Neural progenitor cell (in vitro differentiated cells): ENCODE results near the gene GALNTL6. TPM values are rescaled to one million over a fixed set of nuclear protein-coding genes. Genes with fewer than 3 reads are reported as not detected.
A peak's percentile ranks its signal among the peaks of the same experiment; 100 is the strongest.

Experiments used
- DNase-seq: peaks from one replicate; pipeline ENCODE4 v3.0.0-alpha.2; 2016; ENCODE audit warnings: low spot score
- H2AFZ ChIP-seq: fragments of 200-600 bp; sonication (generic); replicated peaks from 2 replicates; pipeline ENCODE4 v1.6.1; 2016; ENCODE audit warnings: antibody characterized with exemption
- H3F3A ChIP-seq: fragments of 200-600 bp; sonication (generic); 2 replicates; pipeline ENCODE4 v1.6.1; 2016; ENCODE audit warnings: antibody characterized with exemption, low read depth
- H3K27ac ChIP-seq: fragments of 200-600 bp; sonication (generic); 2 replicates; pipeline ENCODE4 v1.5.1; 2016; ENCODE audit warnings: mild to moderate bottlenecking
- H3K27me3 ChIP-seq: fragments of 200-600 bp; sonication (generic); 2 replicates; pipeline ENCODE4 v1.6.1; 2016; ENCODE audit warnings: mild to moderate bottlenecking, moderate library complexity
- H3K36me3 ChIP-seq: fragments of 200-600 bp; sonication (generic); 2 replicates; pipeline ENCODE4 v1.5.1; 2016
- H3K4me1 ChIP-seq: fragments of 200-600 bp; sonication (generic); 2 replicates; pipeline ENCODE4 v1.6.1; 2016; ENCODE audit warnings: mixed run types
- H3K4me2 ChIP-seq: fragments of 200-600 bp; sonication (generic); 2 replicates; pipeline ENCODE4 v1.6.1; 2016
- H3K4me3 ChIP-seq: fragments of 200-600 bp; sonication (generic); 2 replicates; pipeline ENCODE4 v1.5.1; 2016
- H3K79me2 ChIP-seq: fragments of 200-600 bp; sonication (generic); 2 replicates; pipeline ENCODE4 v1.6.1; 2016; ENCODE audit warnings: low read depth
- H3K9ac ChIP-seq: fragments of 200-600 bp; sonication (generic); 2 replicates; pipeline ENCODE4 v1.6.1; 2016
- H3K9me3 ChIP-seq: fragments of 200-600 bp; sonication (generic); 2 replicates; pipeline ENCODE4 v1.5.1; 2016; ENCODE audit warnings: low read depth
- H4K20me1 ChIP-seq: fragments of 200-600 bp; sonication (generic); 2 replicates; pipeline ENCODE4 v1.6.1; 2016; ENCODE audit warnings: low read depth
- H3K27ac Mint-ChIP-seq: 3 replicates; pipeline ENCODE4 v1.8.0; 2021; ENCODE audit warnings: mixed read lengths
- H3K27me3 Mint-ChIP-seq: 2 replicates; pipeline ENCODE4 v1.8.0; 2022; ENCODE audit warnings: low read depth, mild to moderate bottlenecking, inconsistent platforms, moderate library complexity, mixed read lengths; ENCODE audit not compliant: insufficient read depth
- H3K36me3 Mint-ChIP-seq: 3 replicates; pipeline ENCODE4 v1.8.0; 2021; ENCODE audit warnings: mixed read lengths
- H3K4me1 Mint-ChIP-seq: 3 replicates; pipeline ENCODE4 v1.8.0; 2021; ENCODE audit warnings: mixed read lengths
- H3K4me3 Mint-ChIP-seq: 3 replicates; pipeline ENCODE4 v1.8.0; 2021; ENCODE audit warnings: mild to moderate bottlenecking, moderate library complexity, mixed read lengths
- H3K9me3 Mint-ChIP-seq: 3 replicates; pipeline ENCODE4 v1.8.0; 2020; ENCODE audit warnings: mixed read lengths
- EZH2 ChIP-seq: fragments of 200-600 bp; sonication (generic); IDR thresholded peaks from 2 replicates; pipeline ENCODE4 v1.6.1; 2017; ENCODE audit warnings: antibody characterized with exemption, mild to moderate bottlenecking, moderate library complexity
- EZH2phosphoT487 ChIP-seq: fragments of 200-600 bp; sonication (generic); IDR thresholded peaks from 2 replicates; pipeline ENCODE4 v1.6.1; 2017; ENCODE audit warnings: antibody characterized with exemption
- total RNA-seq: library from RNA; depleted of rRNA; stranded (reverse); fragments of >200 nt; gene quantifications from 2 replicates; pipeline ENCODE4 v1.2.3, GENCODE V29; 2015; ENCODE audit warnings: low replicate concordance
- TF ChIP-seq, protein P1 (sequence below): fragments of 200-600 bp; sonication (generic); IDR thresholded peaks from 2 replicates; pipeline ENCODE4 v1.5.1; 2017; ENCODE audit warnings: antibody characterized with exemption, mild to moderate bottlenecking

The GALNTL6 gene
- total RNA-seq, 1 donor from 2014 or later = 0.15 TPM

DNA sequence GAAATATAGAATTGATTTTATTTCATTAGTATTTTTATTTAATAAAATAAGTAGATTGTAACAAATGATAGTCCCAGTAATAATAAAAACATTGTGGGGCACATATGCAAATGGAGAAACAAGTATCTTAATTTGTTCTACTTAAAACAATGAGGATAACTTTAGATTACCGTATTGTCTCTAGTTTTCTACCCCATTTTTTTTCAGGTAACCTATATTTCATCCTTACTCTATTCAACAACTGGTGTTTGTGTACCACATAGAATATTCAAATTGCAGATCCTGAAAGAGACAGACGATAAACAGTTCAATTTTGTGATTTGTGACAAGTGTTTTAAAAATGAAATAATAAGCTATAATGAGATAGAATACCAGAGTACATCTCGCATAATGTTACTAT is 671.8 kb downstream of the GALNTL6 start:
- Histone ChIP-seq H3K36me3 (no peaks in the 10 kb centered on the region), H2AFZ (no peak overlapping the region), H3K9ac (no peak overlapping the region), H3K9me3 (no peaks in the 10 kb centered on the region), H3K4me1 (no peaks in the 10 kb centered on the region), H3K27me3 (no peaks in the 10 kb centered on the region), H3F3A (no peaks in the 10 kb centered on the region), H3K4me3 (no peak overlapping the region), H3K4me2 (no peak overlapping the region), H3K27ac (no peak overlapping the region), H4K20me1 (no peaks in the 10 kb centered on the region), H3K79me2 (no peaks in the 10 kb centered on the region)
- peaks cover 17% of the 10 kb centered on the region for H3K9me3 Mint-ChIP-seq
- no peak overlapping the region for H3K4me3 Mint-ChIP-seq
- TF ChIP-seq EZH2phosphoT487 (no peak), EZH2 (no peak)
- TF ChIP-seq, protein P1, sequence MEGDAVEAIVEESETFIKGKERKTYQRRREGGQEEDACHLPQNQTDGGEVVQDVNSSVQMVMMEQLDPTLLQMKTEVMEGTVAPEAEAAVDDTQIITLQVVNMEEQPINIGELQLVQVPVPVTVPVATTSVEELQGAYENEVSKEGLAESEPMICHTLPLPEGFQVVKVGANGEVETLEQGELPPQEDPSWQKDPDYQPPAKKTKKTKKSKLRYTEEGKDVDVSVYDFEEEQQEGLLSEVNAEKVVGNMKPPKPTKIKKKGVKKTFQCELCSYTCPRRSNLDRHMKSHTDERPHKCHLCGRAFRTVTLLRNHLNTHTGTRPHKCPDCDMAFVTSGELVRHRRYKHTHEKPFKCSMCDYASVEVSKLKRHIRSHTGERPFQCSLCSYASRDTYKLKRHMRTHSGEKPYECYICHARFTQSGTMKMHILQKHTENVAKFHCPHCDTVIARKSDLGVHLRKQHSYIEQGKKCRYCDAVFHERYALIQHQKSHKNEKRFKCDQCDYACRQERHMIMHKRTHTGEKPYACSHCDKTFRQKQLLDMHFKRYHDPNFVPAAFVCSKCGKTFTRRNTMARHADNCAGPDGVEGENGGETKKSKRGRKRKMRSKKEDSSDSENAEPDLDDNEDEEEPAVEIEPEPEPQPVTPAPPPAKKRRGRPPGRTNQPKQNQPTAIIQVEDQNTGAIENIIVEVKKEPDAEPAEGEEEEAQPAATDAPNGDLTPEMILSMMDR = no peak
- no peak for DNase-seq
- H3K27ac Mint-ChIP-seq = no peak overlapping the region
- peaks cover 3% of the 10 kb centered on the region for H3K4me1 Mint-ChIP-seq
- no peaks in the 10 kb centered on the region for H3K36me3 Mint-ChIP-seq
- no peaks in the 10 kb centered on the region for H3K27me3 Mint-ChIP-seq

DNA sequence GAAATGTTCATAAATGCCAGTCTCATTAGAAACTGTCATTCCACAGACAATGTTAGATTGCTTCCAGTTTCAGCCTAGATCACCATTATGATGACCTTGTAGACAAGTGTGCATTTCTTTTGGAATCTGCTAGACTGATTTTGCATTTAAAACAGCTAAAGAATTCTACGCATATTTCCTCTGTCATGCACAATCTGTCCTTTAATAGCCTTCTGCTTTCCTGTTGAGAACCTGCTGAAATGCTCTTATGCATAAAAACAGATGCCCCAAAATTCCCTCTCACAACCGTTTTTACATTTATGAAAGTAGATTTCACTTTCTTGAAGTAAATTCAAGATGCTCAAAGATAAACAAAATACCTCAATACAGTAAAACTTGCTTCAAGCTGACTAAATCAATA is 673.3 kb downstream of the GALNTL6 start:
- Histone ChIP-seq H3K4me1 (no peaks in the 10 kb centered on the region), H3K9me3 (no peaks in the 10 kb centered on the region), H3K4me3 (no peak overlapping the region), H3K27ac (no peak overlapping the region), H3K36me3 (no peaks in the 10 kb centered on the region), H3K79me2 (no peaks in the 10 kb centered on the region), H3F3A (no peaks in the 10 kb centered on the region), H3K9ac (no peak overlapping the region), H3K27me3 (no peaks in the 10 kb centered on the region), H4K20me1 (no peaks in the 10 kb centered on the region), H2AFZ (no peak overlapping the region), H3K4me2 (no peak overlapping the region)
- H3K4me3 Mint-ChIP-seq = no peak overlapping the region
- no peaks in the 10 kb centered on the region for H3K27me3 Mint-ChIP-seq
- peaks cover 7% of the 10 kb centered on the region for H3K9me3 Mint-ChIP-seq
- no peaks in the 10 kb centered on the region for H3K36me3 Mint-ChIP-seq
- no peak for DNase-seq
- peaks cover 5% of the 10 kb centered on the region for H3K4me1 Mint-ChIP-seq
- no peak for TF ChIP-seq EZH2
- no peak overlapping the region for H3K27ac Mint-ChIP-seq

DNA sequence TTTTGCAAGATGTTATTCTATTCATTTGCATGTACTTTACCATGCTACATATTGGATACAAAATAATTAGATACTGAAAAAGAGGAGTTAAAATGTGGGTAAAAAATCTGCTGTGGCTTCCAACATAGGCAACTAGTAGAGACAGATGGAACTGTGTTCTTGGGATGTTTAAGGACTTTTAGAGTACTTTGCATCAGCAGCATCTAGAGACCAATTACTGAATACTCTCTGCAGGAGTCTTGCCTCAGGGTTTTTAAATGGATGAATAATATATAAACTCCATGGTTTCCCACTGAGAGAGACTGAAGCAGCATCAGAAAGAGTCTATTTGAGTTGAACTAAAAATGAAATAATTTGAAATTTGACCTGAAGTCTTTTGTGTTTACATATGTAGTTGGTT is 676.7 kb downstream of the GALNTL6 start:
- H3K9me3 Mint-ChIP-seq = no peaks in the 10 kb centered on the region
- Histone ChIP-seq H3K9me3 (no peaks in the 10 kb centered on the region), H3K4me1 (no peaks in the 10 kb centered on the region), H3F3A (no peaks in the 10 kb centered on the region), H2AFZ (no peak overlapping the region), H3K79me2 (no peaks in the 10 kb centered on the region), H3K27me3 (no peaks in the 10 kb centered on the region), H3K9ac (no peak overlapping the region), H3K36me3 (no peaks in the 10 kb centered on the region), H3K27ac (no peak overlapping the region), H3K4me2 (no peak overlapping the region), H4K20me1 (no peaks in the 10 kb centered on the region), H3K4me3 (no peak overlapping the region)
- H3K27ac Mint-ChIP-seq = no peak overlapping the region
- peaks cover 5% of the 10 kb centered on the region for H3K4me1 Mint-ChIP-seq
- TF ChIP-seq EZH2 (no peak), EZH2phosphoT487 (no peak)
- TF ChIP-seq, protein P1 = no peak
- no peak overlapping the region for H3K4me3 Mint-ChIP-seq
- H3K27me3 Mint-ChIP-seq = no peaks in the 10 kb centered on the region
- H3K36me3 Mint-ChIP-seq = no peaks in the 10 kb centered on the region
- no peak for DNase-seq

DNA sequence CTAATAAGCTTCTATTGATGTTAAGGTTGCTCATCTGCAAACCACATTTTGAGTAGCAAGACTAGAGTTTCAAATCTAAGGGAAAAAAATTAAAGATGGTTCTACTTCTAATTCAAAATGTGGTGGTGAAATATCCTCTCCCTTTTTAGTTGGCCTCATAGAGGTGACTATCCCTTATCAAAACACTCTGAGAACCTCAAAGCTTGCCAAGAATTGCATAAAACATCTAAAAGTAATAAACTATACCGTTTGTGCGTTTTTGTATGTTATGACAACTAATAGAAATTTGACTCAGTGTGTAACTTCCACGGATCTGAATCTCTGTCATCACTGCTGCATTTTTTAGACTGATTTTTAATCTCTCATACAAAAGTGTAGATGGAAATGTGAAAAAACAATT is 682.6 kb downstream of the GALNTL6 start:
- Histone ChIP-seq H3F3A (no peaks in the 10 kb centered on the region), H4K20me1 (no peaks in the 10 kb centered on the region), H3K4me1 (no peaks in the 10 kb centered on the region), H3K36me3 (no peaks in the 10 kb centered on the region), H3K79me2 (no peaks in the 10 kb centered on the region), H3K27ac (no peak overlapping the region), H3K4me2 (no peak overlapping the region), H3K4me3 (no peak overlapping the region), H3K9me3 (no peaks in the 10 kb centered on the region), H2AFZ (peak overlapping the region; percentile 17), H3K27me3 (no peaks in the 10 kb centered on the region), H3K9ac (no peak overlapping the region)
- Mint-ChIP-seq H3K27me3 (peaks cover 2% of the 10 kb centered on the region), H3K4me3 (no peak overlapping the region), H3K27ac (no peak overlapping the region), H3K9me3 (no peaks in the 10 kb centered on the region), H3K4me1 (peaks cover 5% of the 10 kb centered on the region), H3K36me3 (no peaks in the 10 kb centered on the region)
- DNase-seq = no peak
- TF ChIP-seq EZH2 (no peak), EZH2phosphoT487 (no peak)
- TF ChIP-seq, protein P1 = no peak
